HG03175 (cell line): ENCODE data around the gene TCP11L1.
"Not testable (repeated sequence)": the region's sequence is repeated elsewhere in the genome, so short reads cannot be mapped to it uniquely, and the experiment has no call there.

Experiments used
- ATAC-seq: cut with Tn5 transposase; IDR thresholded peaks from one replicate; pipeline ENCODE4 v1.9.1; 2021; ENCODE audit warnings: mild to moderate bottlenecking, moderate library complexity; ENCODE audit not compliant: unreplicated experiment

Gene TCP11L1

DNA sequence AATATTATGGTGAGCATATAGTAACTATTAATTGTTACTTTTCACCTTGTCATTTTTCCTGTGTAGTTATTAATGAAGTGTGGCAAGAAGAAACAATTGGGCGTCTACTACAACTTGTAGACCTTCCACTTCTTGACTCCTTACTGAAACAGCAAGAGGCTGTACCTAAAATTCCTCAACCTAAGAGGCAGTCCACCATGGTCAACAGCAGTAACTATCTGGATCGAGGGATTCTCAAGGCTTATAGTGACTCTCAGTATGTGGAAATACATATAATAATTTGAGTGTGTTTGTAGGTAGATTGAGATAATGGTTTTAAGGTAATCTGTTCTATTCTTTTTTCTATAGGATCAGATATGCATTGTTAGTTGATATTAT lies 10.8 kb upstream of the TCP11L1 start:
- no peak for ATAC-seq

DNA sequence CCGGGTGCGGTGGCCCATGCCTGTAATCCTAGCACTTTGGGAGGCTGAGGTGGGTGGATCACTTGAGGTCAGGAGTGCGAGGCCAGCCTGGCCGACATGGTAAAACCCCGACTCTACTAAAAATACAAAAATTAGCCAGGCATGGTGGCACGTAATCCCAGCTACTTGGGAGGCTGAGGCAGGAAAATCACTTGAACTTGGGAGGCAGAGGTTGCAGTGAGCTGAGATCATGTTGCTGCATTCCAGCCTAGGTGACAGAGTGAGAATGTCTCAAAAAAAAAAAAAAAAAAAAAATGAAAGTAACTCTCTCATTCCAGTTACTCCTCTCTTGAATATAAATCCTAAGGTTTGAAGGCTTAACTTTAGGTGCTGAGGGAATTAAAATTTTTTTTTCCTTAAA lies 10.2 kb upstream of the TCP11L1 start:
- not testable (repeated sequence) for ATAC-seq

DNA sequence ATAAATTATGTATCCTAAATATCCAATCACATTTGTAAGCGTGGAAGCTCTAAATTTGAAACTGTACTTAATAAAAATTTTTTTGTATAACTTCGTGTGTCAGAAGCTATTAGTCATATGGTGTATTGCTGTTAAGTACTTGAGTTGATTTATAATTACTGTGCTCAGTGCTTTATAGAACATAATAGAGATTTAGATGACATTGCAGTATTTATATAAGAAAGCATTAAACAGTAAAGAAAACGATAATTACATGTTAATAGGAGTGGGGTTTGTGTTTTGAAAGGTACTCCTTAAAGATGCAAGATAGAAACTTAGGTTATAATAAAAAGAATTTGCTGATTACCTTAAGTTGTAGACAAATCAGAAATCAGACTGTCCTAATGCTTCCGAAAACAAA lies 5.9 kb upstream of the TCP11L1 start:
- ATAC-seq: no peak

DNA sequence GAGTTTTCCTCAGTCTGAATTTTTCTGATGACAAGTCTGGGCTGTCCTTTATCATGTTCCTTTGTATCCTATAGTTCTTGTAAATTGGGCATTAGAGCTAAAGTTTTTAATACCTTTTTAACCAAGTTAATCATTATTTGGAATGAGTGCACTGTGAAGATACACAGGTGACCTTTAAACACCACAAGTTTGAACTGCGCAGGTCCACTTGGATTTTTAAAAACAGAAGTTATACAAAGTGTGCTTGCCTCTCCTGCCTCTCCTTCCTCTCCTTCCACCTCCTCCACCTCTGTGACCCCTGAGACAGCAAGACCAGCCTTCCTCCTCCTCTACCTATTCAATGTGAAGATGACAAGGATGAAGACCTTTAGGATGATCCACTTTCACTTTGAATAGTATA lies 4.4 kb upstream of the TCP11L1 start:
- ATAC-seq: no peak

DNA sequence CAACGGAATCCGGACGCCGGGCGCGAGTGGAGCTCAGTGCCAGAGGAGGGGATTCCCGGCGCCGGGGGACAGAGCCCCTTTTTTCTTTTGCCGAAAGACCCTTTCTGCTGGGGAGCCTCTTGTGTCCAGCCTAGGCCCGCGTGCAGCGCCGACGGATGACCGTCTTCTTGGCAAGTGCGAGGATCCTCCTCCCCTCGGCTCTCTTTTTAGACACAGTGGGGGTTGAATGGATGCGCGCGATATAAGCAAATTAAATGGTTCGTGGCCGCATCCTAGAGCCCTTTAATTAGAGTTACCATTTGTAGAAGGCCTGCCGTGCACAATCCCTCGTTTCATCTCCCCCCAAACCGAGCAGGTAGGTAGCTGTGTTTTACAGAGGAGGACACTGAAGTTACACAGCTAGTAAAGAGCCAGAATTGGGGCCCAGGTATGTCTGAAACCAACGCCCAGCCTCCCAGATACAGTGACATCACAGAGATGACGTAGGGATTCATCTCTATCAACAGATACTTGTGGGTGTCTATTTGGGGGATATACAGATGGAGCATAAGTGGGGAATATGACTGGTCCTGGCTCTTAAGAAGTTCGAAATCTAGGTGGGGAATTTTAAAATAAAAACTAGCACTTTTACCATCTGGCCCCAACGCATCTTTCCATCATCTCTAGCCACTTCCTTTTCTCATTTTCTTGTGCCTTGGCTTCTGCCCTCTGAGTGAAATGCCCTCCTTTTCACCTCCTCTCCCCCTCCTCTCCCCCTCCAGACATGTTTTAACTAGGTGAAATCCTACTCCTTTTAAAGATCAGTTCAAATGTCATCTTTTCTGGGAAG lies 875 bp downstream of the TCP11L1 start:
- ATAC-seq: peak; percentile 40

DNA sequence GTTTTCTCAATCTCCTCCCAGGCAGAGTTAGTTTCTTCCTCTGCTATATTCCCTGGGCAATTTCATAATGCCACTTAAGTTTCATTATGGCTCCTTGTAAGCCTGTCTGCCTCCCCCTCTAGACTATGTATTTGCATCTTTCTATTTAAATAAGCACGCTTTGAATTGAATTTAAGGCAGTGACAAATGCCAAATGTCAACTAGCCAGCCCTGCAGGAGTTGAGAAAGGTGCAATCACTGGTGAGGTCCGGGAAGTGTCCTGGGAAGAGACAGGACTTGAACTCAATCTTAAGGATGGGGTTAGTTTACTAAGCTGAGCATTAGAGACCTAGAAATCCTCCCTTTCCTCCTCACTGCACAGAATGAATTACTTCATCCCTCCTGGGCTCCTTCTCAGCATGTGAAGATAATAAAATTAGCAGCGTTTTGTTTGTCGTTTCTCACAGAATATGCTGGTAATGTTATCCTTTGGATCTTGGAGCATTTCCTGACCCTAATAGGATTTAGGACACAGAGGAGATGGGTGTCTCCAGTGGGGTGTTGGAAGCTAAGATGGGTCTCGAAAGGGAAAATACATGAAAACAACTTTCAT lies 1.6 kb downstream of the TCP11L1 start:
- ATAC-seq: no peak

DNA sequence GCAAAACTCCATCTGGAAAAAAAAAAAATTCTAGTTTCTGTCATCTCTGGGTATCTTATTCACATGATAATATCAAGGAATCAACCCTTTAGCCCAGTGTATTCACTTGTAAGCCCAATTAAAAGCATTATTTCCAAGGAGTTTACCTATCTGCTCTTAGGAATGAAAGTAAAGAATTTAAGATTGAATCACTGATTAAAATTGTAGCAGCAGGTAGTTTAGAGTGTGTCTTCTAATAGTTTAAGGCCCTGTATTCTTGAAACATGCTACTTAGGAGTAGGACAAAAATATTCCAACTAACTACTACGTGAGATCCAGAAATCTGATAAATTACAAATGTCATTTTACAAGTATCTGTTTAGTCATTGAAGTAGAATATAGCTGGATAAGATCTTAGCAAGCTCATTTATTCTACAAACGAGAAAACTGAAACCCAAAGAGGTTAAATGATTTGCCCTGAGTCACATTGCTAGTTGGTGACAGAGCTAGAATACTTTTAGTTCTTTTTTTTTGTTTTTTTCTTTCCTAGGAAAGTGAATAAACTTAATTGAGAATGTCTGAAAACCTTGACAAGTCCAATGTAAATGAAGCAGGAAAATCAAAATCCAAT lies 4.0 kb downstream of the TCP11L1 start:
- ATAC-seq: no peak

DNA sequence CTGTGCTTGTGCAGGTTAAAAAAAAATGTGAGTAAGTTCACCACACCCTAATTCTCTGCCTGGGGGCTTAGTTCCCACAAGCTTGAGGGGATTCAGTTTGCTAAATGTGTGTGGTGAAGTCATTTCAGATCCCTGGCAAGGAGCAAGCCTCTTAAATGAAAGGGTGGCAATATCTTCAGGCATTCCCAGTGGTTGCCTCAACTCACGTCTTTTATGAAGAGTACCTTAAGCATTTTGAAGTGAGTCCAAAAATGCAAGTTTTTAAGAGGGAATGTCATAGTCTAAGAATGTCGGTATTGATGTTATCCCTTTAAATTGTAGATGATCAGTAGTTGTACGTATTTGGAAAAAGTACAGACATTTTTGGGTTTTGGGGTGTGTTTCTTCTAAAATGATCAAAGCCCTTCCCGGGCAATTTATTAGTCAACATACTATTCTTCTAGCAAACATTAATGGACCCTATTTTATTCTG lies 4.9 kb downstream of the TCP11L1 start:
- ATAC-seq: no peak

DNA sequence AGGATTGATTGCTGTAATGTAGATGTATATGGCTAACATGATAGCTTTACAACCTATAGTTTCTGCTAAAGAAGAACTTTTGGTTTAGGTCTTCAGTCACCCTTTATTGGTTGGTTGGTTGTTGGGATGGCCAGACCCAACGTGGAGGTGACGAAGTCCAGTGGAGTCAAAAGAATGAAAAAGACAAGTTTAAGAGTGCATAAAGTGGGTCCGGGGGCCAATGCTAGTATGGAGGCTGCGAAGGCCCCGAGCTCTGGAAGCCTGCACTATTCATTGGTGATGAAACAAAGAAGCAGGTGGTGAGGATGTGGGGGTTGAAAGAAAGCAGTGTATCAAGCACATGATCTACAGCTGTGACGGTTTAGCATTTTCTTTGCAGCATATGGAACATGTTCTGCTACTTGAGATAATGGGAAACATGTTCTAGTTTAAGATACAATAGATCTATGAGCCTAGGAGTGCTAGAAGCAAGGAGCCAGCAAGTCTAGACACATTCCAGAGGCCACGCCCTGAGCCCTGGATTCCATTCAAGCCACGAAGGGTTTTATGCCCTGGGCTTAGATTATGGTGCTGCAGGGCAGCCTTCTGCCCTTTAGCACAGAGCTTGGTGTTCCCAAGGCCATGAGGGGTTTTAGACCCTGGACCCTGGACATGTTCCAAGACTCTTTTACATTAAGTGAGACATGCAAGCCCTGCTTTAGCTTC lies 6.3 kb downstream of the TCP11L1 start:
- no peak for ATAC-seq

DNA sequence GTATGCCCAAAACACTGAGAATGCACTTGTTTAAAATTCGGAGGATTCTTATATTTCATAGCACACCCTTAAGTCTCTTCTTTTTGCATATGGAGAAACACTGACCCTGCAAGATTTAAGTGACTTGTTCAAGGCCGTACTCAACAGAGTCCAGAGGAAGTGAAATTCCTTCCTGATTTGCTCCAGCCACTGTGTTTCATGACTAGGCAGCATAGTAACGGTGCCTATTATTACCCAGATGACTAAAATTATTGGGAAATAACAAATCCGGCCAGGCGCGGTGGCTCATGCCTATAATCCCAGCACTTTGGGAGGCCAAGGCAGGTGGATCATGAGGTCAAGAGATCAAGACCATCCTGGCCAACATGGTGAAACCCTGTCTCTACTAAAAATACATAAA lies 9.3 kb downstream of the TCP11L1 start:
- ATAC-seq: not testable (repeated sequence)

DNA sequence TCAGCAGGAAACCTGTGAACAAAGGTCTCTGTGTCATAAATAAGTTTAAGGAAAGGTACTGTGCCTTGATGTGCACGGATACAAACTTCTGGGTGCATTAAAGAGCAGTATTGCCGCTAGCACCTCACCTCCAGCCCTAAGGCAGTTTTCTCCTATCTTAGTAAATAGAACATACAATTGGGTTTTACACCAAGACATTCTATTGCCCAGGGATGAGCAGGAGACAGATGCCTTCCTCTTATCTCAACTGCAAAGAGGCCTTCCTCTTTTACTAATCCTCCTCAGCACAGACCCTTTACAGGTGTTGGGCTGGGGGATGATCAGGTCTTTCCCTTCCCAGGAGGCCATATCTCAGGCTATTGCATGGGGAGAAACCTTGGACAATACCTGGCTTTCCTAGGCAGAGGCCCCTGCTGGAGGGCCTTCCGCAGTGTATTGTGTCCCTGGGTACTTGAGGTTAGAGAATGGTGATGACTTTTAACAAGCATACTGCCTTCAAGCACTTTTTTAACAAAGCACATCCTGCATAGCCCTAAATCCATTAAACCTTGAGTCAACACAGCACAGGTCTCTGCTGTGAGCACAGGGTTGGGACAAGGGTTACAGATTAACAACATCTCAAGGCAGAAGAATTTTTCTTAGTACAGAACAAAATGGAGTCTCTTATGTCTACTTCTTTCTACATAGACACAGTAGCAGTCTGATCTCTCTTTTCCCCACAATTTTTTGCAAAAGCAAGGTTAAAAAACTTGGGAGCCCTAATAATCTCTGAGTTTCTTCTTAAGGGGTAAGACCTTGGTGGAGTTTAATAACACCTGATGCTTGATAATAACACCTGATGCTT lies 10.4 kb downstream of the TCP11L1 start:
- ATAC-seq: not testable (repeated sequence)

DNA sequence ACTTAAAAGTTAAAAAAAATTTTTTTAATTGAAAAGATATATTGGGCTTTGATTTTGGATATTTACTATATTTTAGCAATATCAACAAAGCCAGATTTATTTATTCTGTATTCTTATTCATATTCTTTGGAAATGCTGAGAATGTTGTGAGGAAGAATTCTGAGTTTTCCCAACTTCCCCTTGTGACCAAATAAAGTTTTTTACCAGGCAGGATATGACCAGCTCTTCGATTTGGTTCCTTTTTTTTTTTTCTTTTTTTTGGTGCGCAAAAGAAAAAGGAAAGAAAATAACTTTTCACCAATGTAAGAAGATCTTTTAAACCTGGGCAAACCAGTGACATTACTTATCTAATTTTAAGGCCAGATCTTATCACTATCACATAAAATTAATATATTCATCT lies 12.9 kb downstream of the TCP11L1 start:
- ATAC-seq: no peak

DNA sequence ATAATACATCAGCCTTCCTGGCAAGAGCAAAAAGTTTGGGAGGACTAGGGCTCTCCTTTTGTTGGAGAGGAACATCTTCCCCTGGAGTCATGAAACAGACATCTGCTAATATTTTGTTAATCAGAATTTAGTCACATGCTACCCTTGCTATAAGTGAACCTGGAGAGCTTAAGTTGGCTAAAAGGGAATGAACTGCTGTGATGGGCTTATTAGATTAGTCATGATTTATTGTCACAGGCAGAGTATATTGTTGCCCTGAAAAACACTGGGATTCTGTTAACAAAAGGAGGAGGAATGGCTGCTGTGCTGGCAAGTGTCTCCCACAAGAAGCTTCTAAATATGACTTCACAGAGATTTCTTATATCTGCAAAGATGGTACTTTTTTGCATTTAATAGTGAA lies 16.0 kb downstream of the TCP11L1 start:
- ATAC-seq: no peak

DNA sequence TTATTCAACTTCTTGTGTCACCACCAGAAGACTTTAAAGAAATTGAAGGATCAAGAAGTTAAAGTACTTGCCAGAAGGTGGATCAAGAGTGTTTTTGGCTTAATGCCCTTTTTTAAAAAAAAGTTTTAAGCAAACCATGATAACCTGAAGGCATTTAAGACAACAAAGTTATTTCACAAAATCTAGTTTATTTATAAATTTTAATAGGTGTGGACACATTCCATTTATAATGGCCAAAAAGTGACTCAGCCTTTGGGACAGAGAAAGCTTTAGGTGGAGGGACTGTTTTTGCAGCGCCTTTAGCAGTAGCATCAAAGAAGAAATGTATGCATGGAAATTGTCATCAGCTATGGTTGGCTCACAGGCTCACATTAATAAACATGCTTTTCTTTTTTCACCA lies 17.9 kb downstream of the TCP11L1 start:
- ATAC-seq: no peak

DNA sequence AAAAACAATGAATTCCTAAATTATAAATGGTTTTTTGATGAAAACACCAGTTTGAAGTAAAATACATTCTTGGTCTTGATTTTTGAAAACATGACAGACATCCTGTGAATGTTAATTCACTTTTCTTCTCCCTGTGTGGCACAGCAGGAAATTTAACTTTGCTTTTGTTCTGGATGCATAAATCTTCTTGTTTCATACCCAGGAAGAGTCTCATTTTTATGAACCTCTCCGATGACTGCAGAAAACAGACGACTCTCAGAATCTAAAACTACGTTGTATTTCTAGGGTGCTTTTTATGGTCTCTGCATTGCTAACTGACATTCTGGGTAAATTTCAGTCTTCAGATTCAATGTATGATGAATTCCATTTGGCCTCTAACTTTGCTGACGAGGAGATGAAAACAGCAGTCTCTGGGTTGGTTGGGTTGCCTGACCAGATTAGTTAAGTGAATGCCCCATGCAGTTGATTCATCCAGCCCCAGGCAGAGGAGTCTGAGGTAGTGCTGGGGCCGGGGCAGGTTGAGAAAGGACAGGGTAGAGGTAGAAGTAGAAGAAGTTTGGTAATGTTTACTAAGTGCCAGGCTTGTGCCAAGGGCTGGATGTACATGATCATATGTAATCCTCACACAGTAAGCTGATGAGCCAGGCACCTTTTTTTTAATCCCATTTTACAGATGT lies 20.1 kb downstream of the TCP11L1 start:
- ATAC-seq: no peak

DNA sequence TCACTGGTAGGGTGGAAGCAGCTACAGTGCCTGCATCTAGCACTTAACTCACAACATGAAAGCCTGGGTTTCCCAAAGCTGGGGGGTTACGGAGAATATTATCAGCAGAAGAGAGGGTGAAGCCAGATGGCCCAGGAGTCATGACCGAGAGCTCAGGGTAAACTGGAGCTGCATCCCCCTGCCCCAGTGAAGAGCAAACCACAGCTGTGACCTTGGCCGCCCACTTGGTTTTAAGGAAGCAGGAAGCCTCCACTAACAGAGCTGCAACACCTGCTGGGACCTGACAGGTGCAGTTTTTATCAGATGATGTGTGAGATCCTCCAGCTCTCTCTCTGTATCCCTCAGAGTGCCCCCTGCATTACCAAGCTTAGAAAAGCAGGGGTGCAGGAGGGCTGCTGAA lies 20.9 kb downstream of the TCP11L1 start:
- no peak for ATAC-seq

DNA sequence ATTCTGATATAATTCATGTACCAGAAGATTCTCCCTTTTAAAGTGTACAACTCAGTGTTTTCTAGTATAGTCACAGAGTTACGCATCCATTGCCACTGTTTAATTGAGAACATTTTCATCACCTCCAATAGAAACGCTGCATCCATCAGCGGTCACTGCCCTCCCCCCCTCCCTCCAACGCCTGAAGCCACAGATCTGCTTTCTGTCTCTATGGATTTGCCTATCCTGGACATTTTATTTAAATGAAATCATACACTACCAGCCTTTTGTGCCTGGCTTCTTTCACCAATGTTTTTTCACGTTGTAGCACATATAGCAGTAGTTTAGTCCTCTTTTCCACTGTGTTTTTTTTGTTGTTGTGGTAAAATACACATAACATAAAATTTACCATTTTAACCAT lies 22.8 kb downstream of the TCP11L1 start:
- ATAC-seq: no peak

DNA sequence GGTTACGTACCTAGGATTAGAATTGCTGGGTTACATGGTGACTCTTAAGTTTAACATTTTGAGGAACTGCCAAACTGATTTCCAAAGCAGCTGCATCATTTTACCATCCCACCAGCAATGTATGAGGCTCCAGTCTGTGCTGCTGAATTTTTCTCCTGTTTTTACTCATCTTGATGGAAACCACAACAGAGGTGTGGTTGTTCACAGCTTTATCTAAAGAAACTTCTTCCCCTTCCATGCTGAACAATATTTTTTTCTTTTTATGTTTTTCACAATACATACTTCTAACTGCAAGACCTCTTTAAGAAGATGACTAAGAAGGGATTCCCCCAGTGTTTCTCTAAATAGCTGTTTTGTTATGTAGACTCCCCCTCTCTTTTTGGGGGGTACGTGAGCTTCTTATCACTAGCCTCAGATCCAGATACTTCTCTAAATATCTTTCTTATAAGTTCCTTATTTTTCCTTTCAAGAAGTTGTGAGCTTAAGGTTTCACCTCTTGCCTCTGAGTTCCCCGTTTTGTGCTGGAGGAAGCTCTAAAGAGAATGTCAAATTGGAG lies 24.0 kb downstream of the TCP11L1 start:
- peak; percentile 36 for ATAC-seq

DNA sequence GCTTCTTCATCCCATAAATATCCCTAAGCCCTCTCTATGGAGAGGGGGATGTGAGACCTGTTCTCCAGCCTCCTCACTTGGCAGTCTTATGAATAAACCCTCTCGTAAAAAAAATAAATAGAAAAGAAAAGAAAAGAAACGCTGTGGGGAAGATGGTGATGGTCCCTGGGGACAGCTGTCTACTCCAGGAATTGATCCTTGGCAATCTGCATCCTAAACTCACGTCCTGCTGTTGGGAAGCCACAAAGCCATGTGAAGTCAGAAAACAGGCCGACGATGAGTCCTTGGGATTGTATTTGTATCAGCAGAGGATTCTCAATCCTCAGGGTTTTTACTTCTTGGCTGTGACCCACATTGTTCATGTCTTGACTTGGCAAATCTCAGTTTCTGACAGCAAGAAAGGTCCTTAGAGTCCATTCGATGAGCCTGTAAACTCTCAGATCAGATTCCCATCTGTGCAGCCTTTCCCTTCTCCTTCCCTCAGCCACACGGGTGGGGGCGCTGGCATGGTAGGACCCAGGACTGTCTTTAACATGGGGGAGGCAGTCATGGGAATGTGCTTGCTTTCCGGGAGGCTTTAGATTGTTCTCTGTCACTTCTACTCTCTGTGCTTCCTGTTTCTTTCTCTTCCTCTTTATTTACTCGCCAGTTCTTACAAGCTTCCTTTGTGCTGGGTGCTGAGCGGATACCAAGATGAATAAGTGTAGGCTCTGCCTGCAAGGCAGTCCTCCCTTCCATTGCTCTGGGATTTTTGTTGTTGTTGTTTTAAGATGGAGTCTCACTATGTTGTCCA lies 24.9 kb downstream of the TCP11L1 start:
- ATAC-seq: no peak
